T-helper 2 cell treated with Interferon-gamma antibody and Interleukin-4, amounts not matched to agents 100 ng/mL and 5 ng/mL, for 36 hours (primary cell): ENCODE data around the gene ARHGAP28. TPM values are rescaled to one million over a fixed set of nuclear protein-coding genes. Genes with fewer than 3 reads are reported as not detected.

Experiments
- intact Hi-C: fragments of 100-400 bp; cut with micrococcal nuclease; formaldehyde crosslinking; loops from one replicate; pipeline ENCODE4 v1.15.1; 2023
- total RNA-seq: library from RNA; stranded (reverse); gene quantifications from 2 replicates; pipeline ENCODE4 v1.2.3, GENCODE V29; 2022

The ARHGAP28 gene
- total RNA-seq, 1 donor from 2014 or later: not detected

- intact Hi-C loops: no loop called here
These were observed 137.1 kb downstream of the ARHGAP28 start for GRCh38 chr18:6866552-6867085.

DNA sequence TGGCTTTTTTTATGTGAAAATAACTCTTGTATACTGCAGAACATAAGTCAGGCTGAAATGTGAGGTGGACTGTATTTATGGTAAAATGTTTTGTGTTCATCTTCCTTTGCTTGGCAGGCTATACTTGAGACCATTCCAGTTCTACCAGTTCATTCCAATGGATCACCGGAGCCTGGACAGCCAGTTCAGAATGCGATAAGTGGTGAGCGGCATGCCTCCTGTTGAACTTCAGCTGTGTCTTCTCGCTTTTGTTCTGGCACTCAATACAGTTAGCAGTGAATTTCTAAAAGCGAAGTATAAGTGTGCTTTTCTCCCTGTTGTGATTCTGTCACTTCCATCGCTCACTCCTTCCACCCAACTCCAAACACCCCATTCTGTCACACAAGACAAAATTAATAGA, 138.5 kb downstream of the ARHGAP28 start:
- intact Hi-C loops: no loop called here

GRCh38 chr18:6871566-6871965, 142.1 kb downstream of the ARHGAP28 start:
- intact Hi-C loops: no loop called here

DNA sequence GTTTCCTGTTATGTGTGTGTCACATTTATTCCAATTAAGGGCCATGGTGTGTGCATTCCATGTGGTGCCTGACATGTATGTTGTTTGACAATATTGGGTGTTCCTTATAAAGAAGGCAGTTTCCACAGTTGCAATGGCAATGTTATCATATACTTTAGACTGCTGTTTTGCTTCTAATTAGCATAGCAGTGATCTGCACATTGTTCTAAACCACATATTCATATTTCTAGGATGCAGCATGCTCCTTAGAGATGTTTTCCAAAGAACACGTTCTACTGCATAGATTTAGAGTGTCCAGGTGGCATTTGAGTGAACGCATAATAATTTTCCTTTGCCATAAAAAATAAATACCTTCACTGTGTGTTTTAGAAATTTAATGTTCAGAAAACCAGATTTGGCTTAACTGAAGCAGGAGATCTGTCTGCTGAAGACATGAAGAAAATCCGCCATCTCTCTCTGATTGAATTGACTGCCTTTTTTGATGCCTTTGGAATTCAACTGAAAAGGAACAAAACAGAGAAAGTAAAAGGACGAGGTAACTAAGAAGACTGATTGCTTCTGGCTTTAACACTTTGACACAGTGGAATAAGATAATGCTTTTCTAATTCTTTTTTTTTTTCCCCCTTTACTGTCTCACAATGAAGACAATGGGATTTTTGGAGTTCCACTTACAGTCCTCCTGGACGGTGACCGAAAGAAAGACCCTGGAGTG, 143.7 kb downstream of the ARHGAP28 start:
- intact Hi-C loops: no loop called here

DNA sequence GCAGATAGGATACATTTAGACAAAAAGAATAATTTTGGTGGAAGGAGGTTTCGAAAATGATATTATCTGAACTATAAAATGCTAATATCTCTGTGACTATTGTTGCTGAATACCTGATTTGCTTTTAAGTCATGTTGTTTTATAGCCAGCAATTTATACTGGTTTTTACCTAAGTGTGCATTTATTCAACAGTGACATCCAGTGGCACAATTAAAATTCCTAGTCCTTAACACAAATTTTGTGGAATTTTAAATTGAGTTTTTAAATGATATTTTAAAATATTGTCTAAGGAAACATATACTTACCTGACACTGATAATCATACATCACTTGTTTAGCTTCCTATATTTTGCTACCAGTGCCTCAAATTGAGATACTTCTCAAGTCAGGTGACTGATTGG, 144.8 kb downstream of the ARHGAP28 start:
- intact Hi-C loops: no loop called here

- intact Hi-C loops: no loop called here
These were observed 146.2 kb downstream of the ARHGAP28 start for GRCh38 chr18:6875749-6876148.

GRCh38 chr18:6876641-6877041, 147.1 kb downstream of the ARHGAP28 start:
- intact Hi-C loops: no loop called here

DNA sequence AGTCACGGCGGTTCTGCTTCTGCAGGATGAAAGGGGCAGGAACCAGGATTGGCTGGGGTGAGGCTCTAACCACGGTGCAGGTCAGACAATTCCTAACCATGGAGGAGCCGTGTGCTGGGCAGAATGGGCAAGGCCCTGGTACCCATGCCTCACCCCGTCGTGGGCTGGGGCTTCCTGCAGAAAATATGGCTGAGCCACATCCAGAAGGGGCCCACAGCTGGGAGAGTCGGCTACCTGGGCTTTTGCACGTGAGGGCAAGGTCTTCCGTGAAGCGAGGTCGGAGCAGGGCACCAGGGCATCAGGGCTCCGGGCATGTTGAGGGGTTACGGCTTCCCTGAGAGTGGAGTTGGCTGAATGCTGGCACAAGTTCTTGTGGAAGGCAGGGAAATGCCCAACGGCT, 147.8 kb downstream of the ARHGAP28 start:
- intact Hi-C loops: no loop called here

DNA sequence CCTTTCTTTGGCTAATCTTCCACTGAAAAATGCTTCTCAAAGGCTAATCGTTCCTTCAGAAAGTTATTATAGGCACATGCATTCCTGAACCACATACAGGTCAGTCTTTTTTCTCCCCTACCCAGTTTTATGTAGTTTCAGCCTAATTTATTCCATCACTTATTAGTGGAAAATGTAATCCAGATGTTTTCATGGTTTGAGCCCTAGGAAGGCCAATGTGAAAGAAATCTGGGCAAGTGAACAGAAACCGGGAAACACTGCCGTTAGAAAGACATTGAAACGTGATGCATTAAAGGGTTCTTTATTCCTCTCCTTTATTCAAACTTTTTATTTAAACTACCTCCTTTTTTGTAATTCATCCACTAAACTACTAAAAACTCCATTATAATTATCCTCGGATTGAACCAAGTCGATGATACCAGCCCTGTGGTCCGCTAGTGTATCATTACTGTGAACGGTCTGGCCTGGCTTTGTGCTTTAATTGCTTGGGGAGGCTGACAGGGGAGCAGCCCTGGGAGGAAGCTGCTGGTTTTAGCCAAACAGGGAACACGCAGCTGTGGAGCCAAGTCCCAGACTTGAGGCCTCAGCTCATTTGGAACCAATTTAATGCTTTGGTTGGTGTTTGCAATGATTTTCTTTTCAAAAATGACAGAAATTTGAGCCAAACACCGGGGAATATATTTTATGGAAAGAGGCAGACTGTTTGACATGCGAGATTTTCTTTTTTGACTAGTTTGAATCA, 149.2 kb downstream of the ARHGAP28 start:
- intact Hi-C loops: no loop called here

DNA sequence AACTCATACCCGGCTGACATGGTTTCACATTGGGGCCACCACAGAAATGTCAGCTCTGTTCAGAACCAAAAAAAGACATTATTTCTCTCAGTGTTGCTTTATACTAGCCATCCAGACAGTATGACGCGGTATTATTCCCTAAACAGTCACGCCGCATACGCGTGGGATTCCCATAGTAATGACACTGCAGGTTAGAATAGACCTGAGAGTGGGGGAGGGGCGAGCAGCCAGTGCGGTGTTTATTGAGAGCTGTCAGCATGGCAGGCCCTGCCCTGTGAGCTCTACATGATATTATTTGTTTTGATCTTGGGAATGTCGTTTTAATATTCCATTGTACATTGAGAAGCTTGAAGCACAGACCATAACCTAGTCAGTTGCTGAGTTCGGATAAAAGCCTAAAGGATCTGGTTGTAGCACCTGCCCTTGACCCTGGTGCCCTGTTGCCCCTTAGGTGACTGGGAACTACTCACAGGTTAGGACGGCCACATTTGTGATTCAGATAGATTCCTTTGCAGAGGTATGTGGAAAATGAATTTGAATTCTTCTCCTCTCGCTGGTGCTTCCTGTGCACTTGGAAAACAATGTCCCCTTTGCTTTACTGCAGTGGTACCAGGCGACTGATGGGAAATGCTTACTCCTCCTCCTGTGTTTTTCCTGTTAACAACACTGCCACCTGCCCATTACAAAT, 150.1 kb downstream of the ARHGAP28 start:
- intact Hi-C loops: no loop called here

DNA sequence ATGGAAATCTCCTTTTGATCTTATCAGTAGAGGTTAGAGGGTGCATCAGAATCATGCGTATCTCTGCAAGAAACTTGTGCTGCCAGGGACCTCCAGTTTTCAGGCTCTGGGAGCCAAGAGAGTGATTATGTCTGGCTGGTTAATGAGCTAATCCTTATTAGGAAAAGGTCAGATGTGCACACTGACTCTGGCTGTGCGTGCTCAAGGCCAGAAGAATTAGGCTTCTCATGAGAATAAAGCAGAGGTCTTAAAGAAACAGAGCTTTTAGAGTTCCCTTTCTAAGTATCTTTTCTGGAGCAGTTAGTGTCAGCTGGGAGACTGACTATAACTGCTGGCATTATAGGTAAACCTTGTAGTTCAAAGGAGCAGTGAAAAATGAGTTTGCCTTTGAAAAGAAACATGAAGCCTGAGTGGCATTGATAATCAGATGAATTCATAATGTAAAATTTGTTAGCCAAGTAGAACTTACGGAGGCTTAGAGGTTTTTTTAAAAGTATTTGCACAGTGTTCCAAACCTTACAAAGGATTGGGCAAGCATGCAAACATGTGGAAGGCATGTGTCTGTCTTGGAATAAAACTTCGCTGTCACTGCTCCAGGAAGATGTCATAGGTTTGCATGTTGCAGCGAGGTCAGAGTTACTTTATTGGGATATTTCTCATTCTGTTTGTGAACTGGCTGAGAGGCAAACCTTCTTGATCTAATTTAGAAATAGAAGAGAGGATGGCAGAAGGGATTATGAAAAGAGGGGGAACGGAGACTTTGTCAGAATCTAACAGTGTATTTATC, 151.7 kb downstream of the ARHGAP28 start:
- intact Hi-C loops: no loop called here

DNA sequence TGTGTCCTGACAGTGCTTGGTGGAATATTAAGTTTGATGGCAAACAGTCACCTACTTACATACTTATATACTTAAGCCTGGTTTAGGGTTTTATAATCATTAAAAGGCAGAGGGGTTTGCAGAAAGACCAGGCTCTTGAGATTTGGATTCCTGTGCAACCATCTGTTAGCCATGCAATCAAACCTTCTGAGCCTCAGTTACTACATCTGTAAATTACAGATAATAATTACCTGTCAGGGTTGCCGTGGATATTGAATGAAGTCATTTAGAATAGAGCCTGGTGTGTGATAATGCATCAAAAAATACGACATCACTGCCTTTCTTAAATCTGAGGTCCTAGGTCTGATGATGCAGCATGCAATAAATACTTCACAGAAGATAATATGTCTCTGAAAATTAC, 152.9 kb downstream of the ARHGAP28 start:
- intact Hi-C loops: no loop called here

DNA sequence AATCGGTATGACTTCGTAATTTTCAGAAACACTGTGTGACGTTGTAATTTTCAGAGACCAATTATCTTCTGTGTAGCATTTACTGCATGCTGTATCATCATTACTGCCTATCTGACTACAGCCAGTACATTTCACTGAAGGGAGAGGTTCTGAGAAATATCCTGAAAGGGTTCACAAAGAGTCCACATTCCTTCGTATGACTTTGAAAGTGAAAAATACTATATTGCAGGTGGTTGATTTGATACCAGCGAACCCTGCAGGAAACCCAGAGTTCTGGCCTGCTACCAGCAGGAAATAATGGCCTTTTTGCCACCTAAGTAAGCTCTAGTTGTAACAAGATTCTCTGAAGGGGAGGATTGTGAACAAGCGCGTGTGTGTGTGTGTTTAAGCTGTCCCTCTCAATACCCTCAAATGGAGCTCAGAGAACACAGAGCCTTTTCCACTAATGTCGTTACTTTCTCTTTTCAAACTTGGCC, 155.5 kb downstream of the ARHGAP28 start:
- intact Hi-C loops: no loop called here

GRCh38 chr18:6885992-6886796, 156.7 kb downstream of the ARHGAP28 start:
- intact Hi-C loops: loop anchor here (1.0 to 2.0 kb wide), 2 partner anchors 341 to 1018 kb away; no protein-coding TSS in a partner anchor

GRCh38 chr18:6886797-6887330, 157.3 kb downstream of the ARHGAP28 start:
- intact Hi-C loops: loop anchor here (1.0 to 2.0 kb wide), 2 partner anchors 342 to 1019 kb away; no protein-coding TSS in a partner anchor

- intact Hi-C loops: no loop called here
These were observed 162.3 kb downstream of the ARHGAP28 start for GRCh38 chr18:6891788-6892187.

- intact Hi-C loops: no loop called here
These were observed 171.9 kb downstream of the ARHGAP28 start for GRCh38 chr18:6901286-6901926.

GRCh38 chr18:6917072-6917471, 187.6 kb downstream of the ARHGAP28 start:
- intact Hi-C loops: no loop called here
